HG02973 (cell line): ENCODE data around the gene MFF.
"Not testable (repeated sequence)": the region's sequence is repeated elsewhere in the genome, so short reads cannot be mapped to it uniquely, and the experiment has no call there.

Experiments
- ATAC-seq: cut with Tn5 transposase; IDR thresholded peaks from one replicate; pipeline ENCODE4 v1.9.1; 2021; ENCODE audit warnings: moderate library complexity; ENCODE audit not compliant: unreplicated experiment

MFF gene

DNA sequence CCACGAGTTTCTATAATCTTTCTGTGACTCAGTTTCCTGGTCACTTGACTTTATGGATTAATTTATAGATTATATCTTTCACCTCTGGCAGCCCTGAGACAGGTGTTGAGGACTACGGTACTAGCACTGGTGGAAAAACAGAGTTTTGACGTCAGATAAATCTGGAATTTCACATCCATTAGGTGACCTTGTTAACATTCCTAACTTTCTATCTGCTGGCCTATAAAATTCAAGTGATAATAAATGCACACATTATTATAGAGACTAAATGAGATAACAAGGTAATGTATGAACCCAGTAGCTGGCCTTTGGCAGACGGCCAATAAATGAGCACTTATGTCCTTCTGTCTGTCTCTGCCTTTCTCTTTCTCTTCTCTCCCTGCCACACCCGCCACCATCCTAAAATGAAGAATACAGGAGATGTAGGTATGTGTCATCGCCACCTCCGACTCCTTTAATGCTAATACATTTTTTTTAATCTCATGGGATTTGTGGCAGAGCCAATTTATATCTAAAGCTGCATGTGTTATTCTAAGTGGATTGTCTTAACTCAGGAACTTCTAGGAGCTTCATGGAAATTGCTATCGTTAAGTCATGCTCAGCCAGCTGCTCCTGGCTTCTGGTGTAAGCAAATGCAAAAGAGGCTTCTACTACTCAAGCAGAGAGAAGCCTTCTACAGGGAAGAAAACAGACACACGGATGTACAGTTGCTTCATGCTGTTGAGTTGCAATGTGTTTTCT lies 51.8 kb downstream of the MFF start:
- ATAC-seq = no peak

GRCh38 chr2:227377467-227378351 lies 52.7 kb downstream of the MFF start:
- no peak for ATAC-seq

GRCh38 chr2:227378371-227378782 lies 53.3 kb downstream of the MFF start:
- ATAC-seq = no peak

- ATAC-seq = no peak
Measured at GRCh38 chr2:227379095-227379494, 54.0 kb downstream of the MFF start, which contains the start of gene TM4SF20. Gene TM4SF20 (minus strand): TSS chr2:227379306. CDS start chr2:227379268, 38 bp downstream.

GRCh38 chr2:227382241-227382835 lies 57.3 kb downstream of the MFF start:
- ATAC-seq = not testable (repeated sequence)

GRCh38 chr2:227383686-227384085 lies 58.6 kb downstream of the MFF start:
- ATAC-seq = no peak

DNA sequence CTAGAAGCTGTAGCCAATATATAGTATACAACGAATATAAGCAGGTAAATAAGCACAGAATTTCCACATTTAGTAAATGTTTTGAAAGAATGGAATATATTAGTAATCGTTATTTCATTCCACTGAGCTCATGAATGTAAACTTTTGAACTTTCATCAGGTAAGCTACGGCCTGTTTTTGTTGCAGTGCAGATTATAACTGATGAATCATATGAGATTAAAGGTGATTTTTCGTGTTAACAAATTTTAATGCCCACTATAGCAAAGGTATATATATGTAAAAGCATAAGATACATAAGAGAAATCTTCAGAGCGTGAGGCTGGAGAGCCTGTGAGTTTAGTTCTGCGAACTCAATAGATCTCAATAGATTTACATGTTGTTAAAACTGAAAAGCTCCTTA lies 61.6 kb downstream of the MFF start:
- no peak for ATAC-seq

DNA sequence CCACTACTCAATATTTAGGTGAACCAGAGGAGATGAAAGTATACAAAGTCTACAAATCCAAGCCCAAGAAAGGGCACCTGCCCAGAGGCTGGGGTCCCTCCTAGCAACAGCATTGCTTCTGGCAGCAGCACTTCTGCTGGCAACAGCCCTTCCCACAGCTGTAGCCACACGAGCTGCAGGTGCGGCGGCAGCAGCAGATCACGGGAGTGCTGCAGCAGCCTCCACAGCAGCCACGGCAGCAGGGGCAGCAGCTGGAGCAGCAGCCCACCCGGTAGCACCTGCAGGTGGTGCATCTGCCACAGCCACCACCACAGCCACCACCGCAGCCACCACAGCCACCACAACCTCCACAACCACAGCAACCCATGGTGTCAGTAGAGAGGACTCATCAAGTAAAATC lies 62.5 kb downstream of the MFF start, which contains the start of gene SCYGR1:
Gene SCYGR1, minus strand, starts transcription at position 367 of the 400 bp plus-strand sequence. Its CDS starts 0 bp downstream, at position 367.
- ATAC-seq = not testable (repeated sequence)

GRCh38 chr2:227388537-227389011 lies 63.5 kb downstream of the MFF start:
- ATAC-seq = no peak

GRCh38 chr2:227389231-227389630 lies 64.2 kb downstream of the MFF start:
- no peak for ATAC-seq

DNA sequence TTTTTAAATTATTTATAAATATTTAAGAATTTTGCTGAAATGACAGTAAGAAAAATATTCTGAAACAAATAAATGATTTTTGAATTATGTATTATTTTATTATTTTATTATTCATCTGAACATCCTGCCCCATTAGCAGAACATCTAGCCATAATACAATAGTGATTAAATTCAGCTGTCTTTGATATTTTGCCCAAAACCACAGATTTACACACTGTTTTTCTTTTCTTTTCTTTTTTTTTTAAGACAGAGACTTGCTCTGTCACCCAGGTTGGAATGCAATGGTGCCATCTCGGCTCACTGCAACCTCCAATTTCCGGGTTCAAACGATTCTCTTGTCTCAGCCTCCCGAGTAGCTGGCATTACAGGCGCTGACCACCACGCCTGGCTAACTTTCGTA lies 64.6 kb downstream of the MFF start:
- ATAC-seq = no peak

- ATAC-seq = no peak
Measured at GRCh38 chr2:227390468-227391256, 65.6 kb downstream of the MFF start.

DNA sequence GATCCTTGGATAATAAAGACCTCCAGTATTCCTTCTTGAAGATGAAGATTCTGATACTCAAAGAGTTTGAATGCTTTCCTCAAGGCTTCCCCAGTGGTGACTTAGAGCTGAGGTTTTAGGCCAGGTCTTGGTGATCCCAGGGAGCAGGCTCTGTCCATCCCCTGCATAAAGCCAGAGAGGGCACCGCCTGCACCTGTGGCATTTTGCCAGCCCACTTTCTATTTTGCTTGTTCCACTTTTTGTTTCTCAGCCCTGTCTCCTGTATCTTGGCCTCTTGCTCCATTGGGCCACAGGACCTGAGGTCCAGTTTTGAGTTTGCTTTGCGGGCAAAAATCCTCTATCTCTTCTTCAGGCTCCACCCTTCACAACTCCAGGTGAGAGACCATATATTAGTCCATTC lies 69.3 kb downstream of the MFF start:
- ATAC-seq = no peak

- ATAC-seq = no peak
Measured at GRCh38 chr2:227395556-227395955, 70.5 kb downstream of the MFF start.

DNA sequence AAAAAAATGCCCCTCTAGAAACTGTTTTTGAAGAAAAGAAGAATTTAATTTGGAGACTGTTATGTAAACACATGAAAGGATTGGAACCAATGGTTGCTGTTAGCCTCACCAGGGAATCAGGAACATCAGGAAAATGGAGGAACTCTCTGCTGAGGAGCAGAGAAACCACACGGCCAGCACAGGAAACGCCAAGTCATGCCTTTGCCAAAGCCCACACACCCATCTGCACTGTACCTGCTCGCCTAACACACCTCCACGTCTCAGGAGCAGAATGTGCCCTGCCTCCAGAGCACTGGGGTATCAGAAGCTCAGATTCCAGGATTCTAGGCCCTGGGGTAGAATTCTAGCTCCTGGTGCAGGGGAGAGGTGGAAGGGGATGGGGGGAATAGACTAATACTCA lies 72.5 kb downstream of the MFF start:
- no peak for ATAC-seq

DNA sequence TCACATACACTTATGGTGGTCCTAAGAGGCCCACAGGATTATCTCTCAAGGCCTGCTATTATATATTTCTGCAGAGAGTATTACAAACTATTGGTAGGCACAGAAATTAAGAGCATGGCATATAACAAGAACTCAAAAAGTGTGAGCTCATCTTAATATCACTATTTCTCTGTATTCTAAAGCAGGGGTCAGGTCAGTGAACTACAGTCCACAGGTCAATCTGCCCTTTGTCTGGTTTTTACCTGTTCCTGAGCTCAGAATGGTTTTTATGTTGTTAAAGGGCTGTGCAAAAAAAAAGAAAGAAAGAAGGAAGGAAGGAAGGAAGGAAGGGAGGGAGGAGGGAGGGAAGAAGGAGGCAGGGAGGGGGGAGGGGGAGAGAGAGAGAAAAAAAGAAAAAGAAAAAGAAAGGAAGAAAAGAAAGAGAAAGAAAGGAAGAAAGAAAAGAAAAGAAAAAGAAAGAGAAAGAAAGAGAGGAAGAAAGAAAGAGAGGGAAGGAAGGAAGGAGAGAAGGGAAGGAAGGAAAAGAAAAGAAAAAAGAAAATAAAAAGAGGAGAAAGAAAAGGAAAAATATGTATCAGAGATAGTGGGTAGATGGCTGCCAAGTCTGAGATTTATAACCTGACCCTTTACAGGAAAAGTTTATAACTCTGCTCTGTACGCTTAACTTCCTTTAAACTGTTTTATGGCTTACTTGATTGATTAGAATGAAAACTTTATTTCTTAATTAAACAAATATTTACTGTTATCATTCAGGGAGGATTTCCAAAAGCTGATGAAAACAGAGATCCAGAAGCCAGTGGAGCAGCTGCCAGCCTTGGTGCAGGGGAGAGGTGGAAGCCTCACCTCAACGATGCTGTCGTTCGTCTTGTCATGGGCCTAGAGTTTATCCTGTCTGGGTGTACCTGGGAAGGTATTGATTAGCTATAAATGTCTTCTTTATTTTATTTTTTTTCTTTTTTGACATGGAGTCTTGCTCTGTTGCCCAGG lies 73.9 kb downstream of the MFF start:
- no peak for ATAC-seq

DNA sequence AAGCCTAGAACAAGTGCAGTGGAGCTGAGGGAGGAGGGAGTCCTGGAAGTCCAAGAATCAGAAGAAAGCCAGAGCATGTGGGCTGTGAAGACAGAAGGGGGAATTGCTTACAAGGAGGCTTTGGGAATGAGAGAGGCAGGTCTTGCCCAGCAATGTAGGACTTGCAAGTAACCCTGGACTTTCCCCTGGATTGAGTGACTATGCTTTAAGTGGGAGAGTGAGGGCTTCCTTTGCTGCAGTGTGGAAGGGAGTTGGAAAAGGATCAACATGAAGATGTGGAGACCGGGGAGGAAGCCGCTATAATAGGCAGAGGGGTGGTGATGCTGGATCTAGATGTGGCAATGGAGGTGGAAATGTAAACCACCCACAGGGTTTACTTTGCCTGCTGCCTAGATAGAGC lies 76.5 kb downstream of the MFF start:
- no peak for ATAC-seq

DNA sequence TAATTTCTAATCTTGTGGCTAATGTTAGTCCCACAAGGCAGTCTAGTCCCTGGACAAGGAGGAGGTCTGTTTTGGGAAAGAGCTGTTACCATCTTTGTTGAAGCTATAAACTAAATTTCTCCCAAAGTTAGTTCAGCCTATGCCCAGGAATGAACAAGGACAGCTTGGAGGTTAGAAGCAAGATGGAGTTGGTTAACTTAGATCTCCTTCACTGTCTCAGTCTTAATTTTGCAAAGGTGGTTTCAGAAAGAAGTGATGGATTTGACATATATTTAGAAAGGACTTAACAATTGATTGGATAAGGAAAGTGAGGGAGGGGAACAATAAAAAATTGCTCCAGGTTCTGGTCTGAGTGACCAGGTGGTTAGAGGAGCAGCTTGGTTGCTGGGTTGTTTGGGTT lies 77.3 kb downstream of the MFF start:
- ATAC-seq = no peak

GRCh38 chr2:227402959-227403358 lies 77.9 kb downstream of the MFF start:
- no peak for ATAC-seq
